ENCODE results near the gene DSCAML1.

DSCAML1 gene

DNA sequence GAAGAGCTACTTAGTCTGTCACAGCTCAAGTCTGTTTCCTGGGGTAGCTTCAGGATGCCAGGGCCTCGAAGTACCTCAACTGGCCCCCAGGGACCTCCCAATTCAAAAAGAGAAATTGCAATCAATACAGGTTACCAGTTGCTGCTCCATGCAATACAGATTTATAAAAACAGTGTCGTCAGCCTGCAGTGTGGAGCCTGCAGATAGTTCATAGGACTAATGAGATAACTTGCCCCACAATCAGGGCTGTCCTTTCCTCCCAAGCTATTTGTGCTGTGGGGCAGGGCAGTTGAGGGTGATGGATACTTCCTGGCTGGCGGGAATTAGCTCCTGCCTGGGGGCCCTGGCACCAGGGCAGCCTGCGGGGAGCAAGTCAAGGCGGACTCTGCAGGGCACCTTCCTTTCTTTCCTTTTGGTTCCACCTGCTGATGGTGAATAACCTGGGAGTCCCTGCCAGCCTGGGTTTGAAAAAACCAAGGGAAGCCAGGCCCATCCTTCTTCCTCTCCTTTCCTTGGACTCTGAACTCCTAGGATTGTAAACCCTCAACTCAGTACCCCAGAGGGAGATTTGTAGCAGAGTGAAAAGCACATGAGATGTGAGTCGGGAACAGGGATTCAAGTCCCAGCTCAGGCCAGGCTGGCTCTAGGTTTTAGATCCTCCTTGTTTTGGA is 252.8 kb downstream of the DSCAML1 start:
- no peak for DNase-seq

DNA sequence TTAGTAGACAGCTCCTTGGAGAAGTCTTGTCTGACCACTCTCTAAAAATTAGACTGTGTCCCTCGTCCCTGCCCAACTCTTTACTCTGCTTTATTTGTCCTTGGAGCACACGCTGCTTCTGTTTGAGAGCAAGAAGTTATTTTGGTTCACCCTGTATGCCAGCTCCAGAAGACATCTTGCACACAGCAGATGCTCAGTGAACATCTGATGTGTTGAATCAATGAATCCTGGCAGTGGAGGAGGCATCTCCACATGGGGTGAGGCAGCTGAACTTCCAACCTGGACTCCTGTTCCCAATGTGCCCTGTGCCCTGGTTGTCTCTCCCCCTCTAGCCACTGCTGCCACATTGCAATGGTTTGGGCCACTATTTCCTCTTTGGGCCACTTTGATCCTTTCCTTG is 255.8 kb downstream of the DSCAML1 start:
- DNase-seq: no peak

DNA sequence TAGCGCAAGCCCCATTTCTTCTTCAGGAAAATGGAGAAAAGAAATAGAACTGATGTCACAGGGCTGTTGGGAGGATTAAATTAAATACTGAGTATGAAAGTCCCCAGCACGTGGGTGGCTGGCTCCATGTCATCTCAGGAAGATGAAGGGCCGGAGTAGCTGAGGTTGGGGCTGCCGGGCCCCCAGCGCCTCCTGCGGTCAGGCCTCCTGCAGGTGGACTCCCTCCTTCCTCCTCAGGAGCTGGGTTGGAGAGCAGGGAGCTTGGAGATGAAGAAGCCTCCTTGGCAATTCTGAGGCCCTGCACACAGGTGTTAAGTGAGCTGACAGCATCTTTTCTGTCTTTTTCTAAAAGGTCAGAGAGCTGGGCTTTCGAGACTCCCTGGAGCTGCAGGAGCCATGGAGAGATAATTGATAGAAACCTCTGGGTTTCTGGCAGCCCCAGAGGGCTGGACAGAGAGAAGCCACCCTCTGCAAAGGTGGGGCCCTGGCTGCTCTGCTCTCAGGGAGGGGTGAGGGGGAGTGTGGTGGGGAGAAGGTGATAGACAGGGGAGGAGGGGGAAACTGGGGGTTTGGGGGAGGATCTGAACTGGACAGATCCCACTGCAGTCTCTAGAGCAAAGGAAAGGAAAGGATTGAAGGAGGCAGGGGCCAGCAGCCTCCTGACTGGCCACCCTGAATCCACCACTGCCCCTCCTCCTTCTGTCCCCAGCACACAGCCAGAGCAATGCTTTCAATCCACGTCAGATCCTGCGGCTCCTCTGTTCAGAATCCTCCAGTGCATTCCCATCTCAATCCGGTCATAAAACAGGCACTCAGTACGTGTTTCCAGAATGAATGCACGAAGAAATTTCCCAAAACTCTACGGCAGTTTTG is 258.5 kb downstream of the DSCAML1 start:
- DNase-seq: no peak

DNA sequence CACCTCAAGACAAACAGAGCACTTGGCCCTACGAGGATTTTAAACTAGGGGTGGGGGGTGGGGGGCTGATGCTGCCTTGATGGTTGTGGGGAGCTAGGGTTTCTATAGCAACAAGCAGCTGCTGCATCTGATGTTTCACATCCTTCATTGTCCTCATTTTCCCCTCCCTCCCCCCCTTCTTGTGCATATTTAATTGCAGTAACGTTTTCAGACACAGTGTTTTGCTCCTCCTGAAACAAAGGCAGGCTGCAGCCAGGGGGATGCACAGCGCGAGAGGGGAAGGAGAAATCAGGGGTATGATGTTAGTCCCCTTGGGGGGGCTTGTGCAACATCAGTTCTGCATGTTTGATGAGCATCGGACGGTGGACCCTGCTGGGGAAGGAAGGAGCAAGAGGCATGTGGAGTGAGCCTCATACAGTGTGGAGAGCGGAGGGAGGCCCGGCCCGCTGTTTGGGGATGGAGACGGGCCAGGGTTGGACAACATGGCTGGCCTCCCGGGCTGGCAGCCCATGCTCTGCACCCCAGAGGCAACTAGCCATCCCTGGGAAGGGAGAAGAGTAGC is 261.1 kb downstream of the DSCAML1 start:
- DNase-seq: no peak

DNA sequence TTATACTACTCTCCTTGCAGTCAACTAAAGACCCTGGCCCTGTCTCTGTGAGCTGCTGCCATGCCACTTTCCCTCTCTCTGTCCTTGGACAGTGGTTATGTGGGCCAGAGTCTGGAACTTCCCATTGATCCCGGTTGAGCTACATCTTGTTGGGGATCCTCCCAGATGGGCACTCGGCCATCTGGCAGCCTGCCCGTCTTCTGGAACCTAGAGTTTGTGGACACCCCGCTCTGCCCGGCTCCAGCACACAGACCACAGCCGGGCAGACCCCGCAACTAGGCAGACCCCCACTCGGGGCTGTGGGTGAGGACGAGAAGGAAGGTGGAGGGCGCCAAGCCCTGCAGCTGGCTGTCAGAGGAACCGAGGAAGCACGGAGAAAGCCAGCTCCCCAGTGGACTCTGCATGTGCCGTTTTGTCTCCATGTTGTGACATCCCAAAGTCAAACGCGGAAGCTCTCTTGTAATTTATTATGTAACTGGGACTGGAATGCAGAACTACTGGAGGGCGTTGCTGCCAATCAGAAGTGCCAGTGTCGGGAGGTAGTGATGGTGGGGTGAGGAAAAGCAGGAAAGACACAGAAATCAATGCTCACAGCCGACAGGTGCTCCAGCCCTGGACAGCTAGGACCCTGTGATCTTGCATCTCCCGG is 261.7 kb downstream of the DSCAML1 start:
- no peak for DNase-seq

DNA sequence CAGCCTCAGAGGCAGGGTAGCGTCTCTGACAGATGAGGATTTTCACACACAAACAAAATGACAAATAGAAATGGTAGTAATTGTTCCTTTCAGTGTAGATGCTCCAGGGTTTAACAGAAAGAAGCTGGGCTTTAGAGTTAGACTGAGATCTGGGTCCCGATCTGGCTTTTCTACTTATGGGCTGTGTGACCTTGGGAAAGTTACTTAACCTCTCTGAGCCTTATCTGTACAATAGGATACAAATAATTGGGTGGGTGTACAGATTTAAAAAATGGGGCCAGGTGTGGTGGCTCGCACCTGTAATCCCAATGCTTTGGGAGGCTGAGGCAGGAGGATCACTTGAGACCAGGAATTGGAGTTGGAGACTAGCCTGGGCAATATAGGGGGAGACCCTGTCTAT is 264.4 kb downstream of the DSCAML1 start:
- DNase-seq: no peak

DNA sequence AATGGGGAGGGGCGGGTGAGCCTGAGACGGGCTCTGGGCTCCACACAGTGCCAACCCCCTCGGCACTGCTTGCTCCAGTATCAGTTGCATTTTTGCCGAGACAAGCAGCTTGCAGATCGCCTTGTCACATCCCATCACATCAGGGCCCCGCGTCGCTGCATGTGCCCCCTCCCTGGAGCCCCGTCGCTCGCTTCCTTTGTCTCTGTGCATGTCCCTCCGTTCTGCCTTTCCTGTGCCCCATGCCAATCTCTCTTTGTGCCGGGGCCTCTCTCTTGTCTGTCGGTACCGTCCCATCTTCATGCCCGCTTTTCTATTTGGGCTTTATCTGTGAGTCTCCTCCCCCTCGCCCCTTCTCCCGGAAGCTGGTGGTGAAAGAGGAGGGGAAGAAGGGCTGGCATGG is 267.2 kb downstream of the DSCAML1 start:
- no peak for DNase-seq

DNA sequence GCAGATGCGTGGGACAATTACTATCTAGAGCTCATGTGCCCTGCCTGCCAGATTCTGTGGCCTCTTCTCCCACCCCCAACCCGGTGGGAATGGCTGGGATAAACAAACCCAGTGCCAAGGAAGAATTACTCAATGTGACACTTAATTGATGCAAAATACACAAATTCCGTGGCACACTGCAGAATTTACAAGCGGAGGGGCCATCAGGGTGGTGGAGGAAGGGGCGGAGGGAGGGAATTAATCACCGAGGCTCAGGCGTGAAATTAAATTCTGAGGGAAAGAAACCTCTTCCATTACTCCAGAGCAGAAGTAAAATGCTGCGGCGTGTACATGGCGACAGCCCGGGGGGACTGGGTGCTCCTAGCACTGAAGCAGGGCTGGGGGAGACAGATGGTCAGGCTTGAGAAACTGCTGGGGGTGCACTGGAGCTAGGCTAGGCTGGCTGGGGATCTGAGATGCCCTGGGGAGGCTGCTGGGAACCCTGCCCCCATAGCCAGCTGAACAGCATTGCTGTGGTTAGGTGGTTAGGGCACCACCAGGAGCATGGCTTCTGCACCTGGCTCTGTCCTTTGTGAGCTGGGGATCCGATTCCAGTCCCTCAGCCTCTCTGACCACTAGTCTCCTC is 268.8 kb downstream of the DSCAML1 start:
- no peak for DNase-seq

DNA sequence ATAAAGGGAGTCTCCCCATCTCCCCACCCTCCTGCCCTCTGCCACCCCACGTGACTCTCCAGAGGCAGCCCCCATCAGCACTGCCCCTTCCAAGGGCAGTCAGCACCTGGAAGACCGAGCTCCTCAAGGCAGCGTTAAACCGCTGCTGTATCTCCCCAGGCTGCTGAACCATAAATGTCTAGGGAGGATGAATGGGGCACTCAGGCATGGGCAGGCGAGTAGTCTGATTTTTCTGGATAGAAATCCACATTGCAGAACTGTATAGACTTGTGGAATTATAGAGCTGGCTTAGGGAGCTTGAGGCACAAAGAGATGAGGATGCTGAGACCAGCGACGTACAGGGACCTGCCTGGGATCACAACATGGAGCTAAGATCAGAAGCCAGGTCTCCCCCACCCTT is 269.7 kb downstream of the DSCAML1 start:
- no peak for DNase-seq

DNA sequence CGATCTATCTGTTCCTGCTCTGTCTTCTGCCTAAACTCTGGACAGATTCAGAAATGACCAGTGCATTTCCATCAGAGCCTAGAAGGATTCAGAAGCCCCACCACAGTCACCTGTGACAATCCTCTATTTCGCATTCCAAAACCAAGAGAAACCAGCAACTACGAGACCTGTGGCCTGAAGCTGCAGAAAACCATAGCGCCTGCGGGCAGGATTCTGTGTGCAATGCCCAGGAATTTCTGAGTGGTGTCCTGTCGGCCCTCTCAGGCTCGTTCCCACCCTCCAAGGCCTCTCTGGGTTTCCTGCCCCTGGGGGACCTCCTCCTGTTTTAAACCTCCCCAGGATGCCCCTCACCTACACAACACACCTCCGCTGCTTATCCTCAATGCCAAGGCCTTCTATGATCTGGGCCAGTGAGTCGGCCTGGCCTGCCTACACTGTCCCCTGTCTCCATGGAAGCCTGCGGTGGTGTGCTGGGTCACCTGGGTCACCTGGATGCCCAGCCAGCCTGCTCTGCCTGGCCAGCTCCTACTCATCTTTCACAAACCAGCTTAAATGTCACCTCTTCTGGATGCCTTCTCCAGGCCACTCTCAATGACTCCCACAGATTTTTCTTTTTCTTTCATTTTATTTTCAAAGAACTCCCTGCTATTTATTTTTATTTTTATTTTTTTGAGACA is 271.0 kb downstream of the DSCAML1 start:
- no peak for DNase-seq

DNA sequence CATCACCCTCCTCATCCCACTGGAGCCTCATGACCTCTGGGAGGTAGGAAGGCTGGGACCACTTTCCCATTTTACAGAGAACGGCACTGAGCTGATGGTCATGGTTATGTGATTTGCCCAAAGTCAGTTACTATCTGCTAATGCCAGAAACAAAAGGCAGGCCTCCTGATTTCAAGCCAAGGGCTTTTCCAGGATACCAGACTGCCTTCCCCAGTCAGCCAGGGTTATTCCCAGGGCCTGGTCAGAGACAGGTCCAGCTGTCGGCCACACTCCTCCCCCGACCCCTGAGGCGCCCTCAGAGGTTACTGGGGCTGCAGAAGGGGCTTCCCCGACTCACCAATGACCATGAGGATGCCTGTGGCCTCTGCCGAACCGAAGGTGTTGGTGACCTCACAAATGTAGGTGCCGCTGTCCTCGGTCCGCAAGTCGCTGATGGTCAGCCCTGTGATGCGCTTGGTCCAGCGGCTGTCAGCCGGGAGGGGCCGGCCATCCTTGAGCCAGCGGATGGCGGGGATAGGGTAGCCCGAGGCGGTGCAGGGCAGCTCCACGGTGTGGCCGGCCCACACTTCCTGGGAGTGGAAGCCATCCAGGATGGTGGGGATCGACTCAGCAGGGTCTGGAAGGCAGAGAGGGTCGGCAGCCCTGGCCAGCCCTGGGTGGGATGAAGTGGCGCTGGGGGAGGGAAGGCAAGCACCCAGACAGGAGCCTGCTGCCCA is 272.4 kb downstream of the DSCAML1 start:
- DNase-seq: no peak

DNA sequence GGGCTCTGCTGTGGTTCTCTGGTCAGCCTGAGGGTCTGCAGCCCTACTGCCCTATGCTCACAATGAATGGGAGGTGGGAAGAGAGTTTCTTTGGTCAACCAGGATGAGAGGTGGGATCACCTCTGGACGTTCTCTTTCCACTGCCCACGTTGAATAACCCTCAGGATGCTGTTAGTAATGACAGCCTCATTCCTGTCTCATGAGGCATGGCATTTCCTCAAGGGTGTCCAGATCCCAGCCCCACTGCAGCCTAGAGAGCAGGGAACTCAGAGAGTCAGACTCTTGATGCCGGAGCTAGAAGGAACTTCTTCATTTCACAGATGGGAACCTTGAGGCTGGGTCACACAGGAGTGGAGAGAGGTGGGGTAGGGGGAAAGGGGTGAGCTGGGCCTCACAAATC is 273.3 kb downstream of the DSCAML1 start:
- DNase-seq: no peak

DNA sequence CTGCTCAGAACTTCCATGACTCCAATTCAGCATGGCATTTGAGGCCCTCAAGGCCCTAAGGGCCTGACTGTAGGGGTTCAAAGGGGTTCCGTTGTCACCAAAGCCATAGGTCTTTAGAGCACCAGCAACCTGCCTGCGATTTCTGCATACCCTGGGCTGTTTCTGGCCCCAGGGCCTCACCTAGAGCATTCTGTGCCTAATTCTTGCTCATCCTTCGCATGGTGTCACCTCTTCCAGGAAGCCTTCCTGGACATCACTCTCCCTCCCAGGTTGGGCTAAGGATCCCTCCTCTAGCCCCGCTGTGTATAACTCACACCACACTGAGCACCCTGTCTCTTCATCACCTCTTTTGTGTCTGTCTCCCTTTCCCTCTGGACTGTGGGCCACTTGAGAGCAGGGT is 275.0 kb downstream of the DSCAML1 start:
- DNase-seq: no peak

DNA sequence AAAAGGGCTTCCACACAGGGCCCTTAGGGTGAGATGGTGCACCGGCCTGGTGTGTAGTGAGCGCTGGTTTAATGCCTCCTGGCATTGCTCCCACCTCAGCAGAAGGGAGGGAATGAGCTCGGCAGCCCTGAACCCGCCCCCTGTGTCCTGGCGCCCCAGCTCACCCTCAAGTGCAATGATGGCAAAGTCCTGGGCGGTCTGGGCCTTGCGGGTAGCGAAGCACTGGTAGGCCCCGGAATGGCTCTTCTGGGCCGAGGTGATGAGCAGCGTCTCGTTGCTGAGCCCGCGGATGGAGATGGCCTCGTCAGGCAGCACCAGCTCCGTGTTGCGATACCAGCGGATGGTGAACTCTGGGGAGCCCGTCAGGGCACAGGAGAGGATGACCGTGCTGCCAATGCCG is 276.1 kb downstream of the DSCAML1 start:
- DNase-seq: no peak

DNA sequence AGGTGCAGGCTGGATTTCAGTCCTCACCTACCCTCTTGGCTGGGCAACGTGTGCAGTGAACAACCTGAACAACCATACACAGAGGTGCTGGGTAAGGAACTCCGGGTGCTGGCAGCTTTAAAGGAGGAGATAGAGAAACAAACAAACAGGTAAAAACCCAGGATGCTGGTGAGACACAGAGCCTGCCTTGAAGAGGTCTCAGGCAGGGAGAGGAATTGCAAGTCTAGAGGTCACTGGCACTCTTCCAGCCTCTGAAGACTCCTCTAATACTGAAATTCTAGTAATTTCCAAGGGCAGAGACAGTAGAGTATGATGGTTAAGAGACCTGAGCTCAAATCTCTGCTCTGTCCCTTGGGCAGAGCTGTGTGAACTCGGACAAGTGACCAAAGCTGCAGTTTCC is 276.8 kb downstream of the DSCAML1 start:
- DNase-seq: no peak

DNA sequence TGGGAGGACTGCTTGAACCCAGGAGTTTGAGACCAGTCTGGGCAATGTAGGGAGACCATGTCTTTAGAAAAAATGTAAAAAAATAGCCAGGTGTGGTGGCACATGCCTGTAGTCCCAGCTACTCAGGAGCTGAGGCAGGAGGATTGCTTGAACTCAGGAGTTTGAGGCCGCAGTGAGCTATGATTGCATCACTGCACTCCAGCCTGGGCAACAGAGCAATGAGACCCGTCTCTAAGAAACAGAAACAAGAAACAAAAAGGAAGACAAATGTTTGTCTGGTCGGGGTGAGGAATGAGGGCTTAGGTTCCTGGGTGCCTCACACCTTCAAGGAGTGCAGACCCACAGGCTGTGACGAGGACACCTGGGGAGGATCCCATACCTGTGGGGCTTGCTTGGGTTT is 277.4 kb downstream of the DSCAML1 start:
- no peak for DNase-seq

DNA sequence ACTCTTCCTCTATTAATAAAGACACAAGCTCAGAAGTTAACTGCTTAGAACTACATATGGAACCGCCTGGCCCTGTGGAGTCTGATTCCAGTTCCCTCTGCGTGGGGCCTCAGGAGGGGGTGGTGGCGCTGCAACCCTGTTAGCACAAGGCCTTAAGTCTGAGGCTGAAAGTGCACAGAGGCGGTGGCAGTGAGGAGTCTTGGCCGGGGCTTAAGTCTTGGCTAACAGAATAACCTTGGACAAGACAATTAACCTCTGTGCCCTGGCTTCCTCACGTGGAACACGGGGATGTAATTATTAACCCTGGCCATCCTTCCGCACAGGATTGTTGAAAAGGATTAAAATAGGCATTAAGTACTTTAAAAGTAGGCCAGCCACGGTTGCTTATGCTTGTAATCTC is 277.8 kb downstream of the DSCAML1 start:
- DNase-seq: no peak

DNA sequence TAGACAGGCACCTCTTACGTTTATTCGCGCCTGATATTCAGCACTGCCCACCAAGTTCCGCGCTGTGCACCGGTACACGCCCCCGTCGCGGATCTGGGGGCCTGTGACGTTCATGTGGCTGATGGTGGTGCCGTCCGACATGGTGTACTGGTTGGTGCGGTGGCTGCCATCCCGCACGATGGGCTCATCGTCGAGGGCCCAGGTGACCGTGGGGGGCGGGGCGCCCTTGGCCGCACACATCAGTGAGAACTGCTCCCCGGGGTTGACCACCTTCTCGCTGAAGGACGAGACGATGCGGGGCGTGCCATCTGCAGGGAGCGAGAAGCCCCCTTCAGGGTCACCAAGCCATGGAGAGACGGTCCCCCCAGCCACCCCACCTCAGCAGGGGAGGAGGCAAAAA is 278.6 kb downstream of the DSCAML1 start:
- no peak for DNase-seq

DNA sequence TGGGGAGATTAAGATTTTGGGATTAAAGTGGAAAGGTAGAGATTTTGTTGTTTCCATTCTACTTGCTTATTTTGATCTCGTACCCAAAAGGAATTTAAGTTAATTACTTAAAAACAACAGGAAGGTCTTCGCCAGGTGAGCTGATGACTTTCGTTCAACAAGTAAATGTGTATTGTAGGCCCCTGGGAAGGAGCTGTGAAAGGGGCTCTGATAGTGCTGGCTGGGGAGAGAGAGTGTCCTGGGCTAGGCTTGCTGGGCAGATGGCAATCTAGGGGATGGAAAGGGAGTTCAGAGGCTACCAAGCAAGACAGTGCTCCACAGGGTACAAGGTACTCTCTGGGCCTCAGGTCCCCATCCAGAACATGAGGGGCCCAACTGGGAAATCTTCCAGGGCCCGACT is 279.9 kb downstream of the DSCAML1 start:
- no peak for DNase-seq

DNA sequence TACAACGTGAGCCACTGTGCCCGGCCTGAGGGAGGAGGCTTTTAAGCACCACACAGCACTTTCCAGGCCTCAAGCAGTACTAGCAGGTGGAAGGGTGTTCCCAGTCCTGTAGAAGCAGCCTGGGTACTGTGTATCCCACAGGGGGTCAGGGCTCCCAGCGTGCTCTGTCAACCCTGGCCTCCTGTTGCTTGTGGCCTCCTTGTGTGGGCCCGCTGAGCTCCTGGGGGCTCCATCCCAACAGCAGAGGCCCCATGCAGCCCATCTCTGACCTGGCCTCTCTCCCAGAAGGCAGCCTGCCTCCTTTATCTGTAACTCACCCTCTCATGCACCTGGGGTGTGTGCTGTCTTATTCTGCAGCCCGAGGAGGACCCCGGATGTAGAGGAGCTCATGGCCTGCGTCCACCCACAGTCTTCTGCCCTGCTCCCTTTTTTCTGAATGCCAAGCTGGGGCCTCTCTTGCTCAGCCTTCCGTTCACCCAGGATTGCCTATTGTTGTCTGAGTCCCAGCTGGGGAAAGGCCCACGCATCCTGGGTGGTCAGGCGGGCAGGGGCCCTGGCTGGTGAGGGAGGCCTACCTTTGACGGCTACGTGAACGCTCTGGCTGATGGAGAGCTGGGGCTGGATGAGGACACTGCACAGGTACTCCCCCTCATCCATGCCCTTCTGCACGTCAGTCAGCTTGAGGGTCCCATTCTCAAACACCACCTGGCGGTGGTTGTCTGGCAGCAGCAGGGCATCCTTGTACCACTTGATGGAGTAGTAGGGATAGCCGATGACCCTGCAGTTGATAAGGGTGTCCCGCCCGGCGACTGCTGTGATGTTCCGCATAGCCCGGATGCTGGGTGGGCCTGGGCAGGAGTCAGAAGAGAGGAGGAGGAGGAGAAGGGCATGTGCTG is 280.9 kb downstream of the DSCAML1 start:
- no peak for DNase-seq

DNA sequence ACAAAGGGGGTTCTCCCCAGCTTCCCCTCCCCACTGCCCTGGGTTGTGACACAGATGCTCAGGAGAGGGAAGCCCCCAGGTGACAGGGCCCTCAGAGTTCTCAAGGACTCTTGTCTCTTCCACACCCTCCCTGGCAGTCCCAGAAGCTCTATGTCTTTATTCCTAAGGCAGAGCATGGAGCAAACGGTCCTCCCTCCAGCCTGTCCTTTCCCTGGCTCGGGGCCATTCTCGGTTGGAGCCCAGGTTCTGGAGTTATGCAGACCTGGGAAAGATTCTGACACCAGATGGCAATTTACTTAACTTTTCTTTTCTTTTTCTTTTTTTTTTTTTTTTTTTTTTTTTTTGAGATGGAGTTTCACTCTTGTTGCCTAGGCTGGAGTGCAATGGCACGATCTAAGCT is 282.8 kb downstream of the DSCAML1 start:
- no peak for DNase-seq
